HG02642 (cell line): Measurements from ENCODE around the gene LPAR1.

Source experiments
- ATAC-seq: cut with Tn5 transposase; IDR thresholded peaks from one replicate; pipeline ENCODE4 v1.9.1; 2021; ENCODE audit warnings: mild to moderate bottlenecking; ENCODE audit not compliant: unreplicated experiment, poor library complexity

The LPAR1 gene

GRCh38 chr9:111005746-111006470 is 32.4 kb downstream of the LPAR1 start:
- ATAC-seq = no peak

- ATAC-seq = no peak
Observed at GRCh38 chr9:111004936-111005335, 33.3 kb downstream of the LPAR1 start.

- ATAC-seq = no peak
Observed at GRCh38 chr9:111003182-111003581, 35.1 kb downstream of the LPAR1 start.

- ATAC-seq = no peak
Observed at GRCh38 chr9:111001526-111001925, 36.7 kb downstream of the LPAR1 start.

- no peak for ATAC-seq
Observed at GRCh38 chr9:111000202-111000601, 38.1 kb downstream of the LPAR1 start.

GRCh38 chr9:110999379-110999778 is 38.9 kb downstream of the LPAR1 start:
- ATAC-seq = no peak

- ATAC-seq = no peak
Observed at GRCh38 chr9:110997847-110998246, 40.4 kb downstream of the LPAR1 start.

GRCh38 chr9:110996436-110997220 is 41.6 kb downstream of the LPAR1 start:
- ATAC-seq = no peak

- ATAC-seq = no peak
Observed at GRCh38 chr9:110995420-110996340, 42.6 kb downstream of the LPAR1 start.

GRCh38 chr9:110994771-110995241 is 43.5 kb downstream of the LPAR1 start:
- no peak for ATAC-seq

GRCh38 chr9:110990481-110990880 is 47.8 kb downstream of the LPAR1 start:
- ATAC-seq = no peak

- no peak for ATAC-seq
Observed at GRCh38 chr9:110986529-110986928, 51.7 kb downstream of the LPAR1 start.

- no peak for ATAC-seq
Observed at GRCh38 chr9:110984890-110985437, 53.3 kb downstream of the LPAR1 start.

GRCh38 chr9:110980261-110980660 is 58.0 kb downstream of the LPAR1 start:
- ATAC-seq = no peak

GRCh38 chr9:110979636-110980035 is 58.6 kb downstream of the LPAR1 start:
- ATAC-seq = no peak

- ATAC-seq = no peak
Observed at GRCh38 chr9:110978516-110978915, 59.8 kb downstream of the LPAR1 start.

GRCh38 chr9:110977259-110977709 is 61.0 kb downstream of the LPAR1 start:
- no peak for ATAC-seq

- no peak for ATAC-seq
Observed at GRCh38 chr9:110975969-110976368, 62.3 kb downstream of the LPAR1 start.

- no peak for ATAC-seq
Observed at GRCh38 chr9:110975278-110975677, 63.0 kb downstream of the LPAR1 start.

GRCh38 chr9:110971705-110972104 is 66.6 kb downstream of the LPAR1 start:
- no peak for ATAC-seq
